HL-60/S4 treated with phorbol 12-myristate 13-acetate at 8.2 ng/mL for 4 days and 3 days (cell line): Measurements from ENCODE around the gene RTN3.

Experiments
- in situ Hi-C: fragments of 300-500 bp; cut with MboI; formaldehyde crosslinking; loops from 2 replicates; pipeline ENCODE4 v1.15.0; 2022; ENCODE audit warnings: low sequenced_read_pairs

RTN3 gene, protein sequence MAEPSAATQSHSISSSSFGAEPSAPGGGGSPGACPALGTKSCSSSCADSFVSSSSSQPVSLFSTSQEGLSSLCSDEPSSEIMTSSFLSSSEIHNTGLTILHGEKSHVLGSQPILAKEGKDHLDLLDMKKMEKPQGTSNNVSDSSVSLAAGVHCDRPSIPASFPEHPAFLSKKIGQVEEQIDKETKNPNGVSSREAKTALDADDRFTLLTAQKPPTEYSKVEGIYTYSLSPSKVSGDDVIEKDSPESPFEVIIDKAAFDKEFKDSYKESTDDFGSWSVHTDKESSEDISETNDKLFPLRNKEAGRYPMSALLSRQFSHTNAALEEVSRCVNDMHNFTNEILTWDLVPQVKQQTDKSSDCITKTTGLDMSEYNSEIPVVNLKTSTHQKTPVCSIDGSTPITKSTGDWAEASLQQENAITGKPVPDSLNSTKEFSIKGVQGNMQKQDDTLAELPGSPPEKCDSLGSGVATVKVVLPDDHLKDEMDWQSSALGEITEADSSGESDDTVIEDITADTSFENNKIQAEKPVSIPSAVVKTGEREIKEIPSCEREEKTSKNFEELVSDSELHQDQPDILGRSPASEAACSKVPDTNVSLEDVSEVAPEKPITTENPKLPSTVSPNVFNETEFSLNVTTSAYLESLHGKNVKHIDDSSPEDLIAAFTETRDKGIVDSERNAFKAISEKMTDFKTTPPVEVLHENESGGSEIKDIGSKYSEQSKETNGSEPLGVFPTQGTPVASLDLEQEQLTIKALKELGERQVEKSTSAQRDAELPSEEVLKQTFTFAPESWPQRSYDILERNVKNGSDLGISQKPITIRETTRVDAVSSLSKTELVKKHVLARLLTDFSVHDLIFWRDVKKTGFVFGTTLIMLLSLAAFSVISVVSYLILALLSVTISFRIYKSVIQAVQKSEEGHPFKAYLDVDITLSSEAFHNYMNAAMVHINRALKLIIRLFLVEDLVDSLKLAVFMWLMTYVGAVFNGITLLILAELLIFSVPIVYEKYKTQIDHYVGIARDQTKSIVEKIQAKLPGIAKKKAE

DNA sequence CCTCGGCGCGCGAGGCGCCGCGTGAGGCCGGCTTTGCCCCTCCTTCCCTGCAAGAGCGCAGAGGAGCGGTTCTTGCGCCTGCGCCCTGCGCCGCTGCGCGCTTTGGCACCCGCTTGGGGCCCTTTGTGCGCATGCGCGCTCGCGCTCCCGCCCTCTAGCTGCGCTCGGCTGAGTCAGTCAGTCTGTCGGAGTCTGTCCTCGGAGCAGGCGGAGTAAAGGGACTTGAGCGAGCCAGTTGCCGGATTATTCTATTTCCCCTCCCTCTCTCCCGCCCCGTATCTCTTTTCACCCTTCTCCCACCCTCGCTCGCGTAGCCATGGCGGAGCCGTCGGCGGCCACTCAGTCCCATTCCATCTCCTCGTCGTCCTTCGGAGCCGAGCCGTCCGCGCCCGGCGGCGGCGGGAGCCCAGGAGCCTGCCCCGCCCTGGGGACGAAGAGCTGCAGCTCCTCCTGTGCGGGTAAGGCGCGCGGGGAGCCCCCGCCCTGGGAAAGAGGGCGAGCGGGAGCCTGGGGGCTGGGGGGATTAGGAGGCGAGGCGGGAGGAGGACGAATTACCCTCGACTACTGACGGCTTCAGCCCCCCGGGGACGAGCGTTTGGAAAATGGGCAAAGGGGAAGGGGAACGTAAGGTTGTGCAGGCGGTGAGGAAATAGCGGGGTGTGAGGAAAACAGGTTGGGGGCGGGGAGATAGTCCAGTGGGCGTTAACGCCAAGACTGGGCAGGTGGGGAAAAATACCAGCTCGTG is at the start of gene RTN3:
Gene RTN3 (plus strand): TSS at position 180 of the 745 bp plus-strand sequence. CDS start 137 bp downstream, at position 317.
- in situ Hi-C loops = no loop called here

DNA sequence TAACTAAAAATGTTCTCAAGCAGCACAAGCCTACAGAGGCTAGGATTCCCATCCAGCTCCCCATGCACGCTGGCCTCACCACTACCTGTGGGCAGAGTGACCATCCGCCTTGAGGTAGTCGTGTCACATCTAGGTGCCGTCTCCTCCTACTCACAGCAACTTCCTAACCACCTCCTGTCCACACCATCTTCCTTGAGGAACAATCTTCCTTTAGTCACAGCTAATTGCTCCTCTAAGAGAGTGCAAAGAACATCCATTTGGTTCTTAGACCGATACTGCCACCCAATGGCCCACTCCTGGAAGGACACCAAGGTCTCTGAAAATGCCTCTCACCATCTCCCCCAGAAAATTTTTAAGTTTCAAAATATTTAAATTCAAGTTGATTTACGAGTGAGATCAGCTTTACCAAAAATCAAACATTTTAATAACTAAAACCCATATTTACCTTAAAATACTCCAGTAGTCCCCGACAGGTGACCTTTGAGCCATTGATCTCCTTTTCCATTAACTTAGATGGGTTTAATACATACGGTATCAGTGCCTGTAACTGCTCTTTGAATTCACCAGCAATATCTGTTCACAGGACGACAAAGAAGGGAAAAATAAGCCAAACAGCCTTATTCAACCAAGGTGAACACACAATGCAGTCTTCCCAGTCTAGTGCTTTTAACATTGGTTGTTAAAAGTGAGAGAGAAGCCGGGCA is 45.4 kb upstream of the RTN3 start:
- in situ Hi-C loops = loop anchor here (10.0 kb wide), 1 partner anchor 161 kb away; no protein-coding TSS in a partner anchor

DNA sequence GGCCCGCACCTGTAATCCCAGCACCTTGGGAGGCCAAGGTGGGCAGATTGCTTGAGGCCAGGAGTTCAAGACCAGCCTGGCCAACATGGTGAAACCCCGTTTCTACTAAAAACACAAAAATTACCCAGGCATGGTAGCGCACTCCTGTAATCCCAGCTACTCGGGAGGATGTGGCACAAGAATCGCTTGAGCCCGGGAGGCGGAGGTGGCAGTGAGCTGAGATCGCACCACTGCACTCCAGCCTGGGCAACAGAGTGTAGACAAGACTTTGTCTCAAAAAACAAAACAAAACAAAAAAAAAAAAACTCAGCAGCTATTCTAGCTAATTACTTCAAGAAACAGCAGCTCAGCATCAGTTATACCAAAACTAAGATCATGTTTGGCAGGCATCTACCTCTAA is 42.9 kb upstream of the RTN3 start:
- in situ Hi-C loops = loop anchor here (10.0 kb wide), 1 partner anchor 164 kb away; no protein-coding TSS in a partner anchor

DNA sequence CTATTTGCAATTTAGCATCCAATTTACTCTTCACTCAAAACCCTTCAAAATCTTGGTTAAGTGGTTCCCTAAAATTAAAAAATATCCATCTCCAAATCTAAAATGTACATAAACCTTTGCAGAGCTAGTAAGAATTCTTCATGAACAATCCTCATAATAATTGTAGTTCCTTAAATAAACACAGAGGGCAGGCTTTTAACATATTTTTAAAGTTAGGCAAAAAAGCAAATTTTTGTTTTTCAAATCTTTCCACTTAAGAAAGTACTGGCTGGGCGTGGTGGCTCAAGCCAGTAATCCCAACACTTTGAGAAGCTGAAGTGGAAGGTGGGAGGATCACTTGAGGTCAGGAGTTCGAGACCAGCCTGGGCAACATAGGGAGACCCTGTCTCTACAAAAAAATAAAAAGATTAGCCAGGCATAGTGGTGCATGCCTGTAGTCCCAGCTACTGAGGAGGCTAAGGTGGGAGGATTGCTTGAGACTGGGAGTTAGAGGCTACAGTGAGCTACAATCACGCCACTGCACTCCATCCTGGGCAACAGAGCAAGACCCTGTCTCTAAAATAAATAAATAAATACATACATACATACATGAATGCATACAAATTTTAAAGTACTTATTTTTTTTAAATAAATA is 42.0 kb upstream of the RTN3 start:
- in situ Hi-C loops = loop anchor here (10.0 kb wide), 1 partner anchor 165 kb away; no protein-coding TSS in a partner anchor

DNA sequence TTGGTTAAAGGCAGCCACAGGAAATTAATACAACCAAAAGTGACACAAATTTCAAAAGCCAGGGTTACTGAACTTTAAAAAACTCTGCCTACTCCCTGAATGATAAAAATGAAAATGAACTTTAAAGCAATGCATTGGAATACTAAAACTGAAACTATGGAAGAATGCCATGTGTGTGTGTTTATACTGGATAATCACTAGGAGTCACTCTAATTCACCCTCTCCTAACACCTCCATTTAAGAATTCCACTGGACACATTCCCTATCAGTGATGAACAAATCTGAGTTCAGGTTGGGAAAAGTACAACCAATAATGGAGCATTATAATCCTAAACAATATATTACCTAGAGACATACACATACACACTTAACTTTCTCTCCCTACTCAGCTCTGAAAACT is 39.6 kb upstream of the RTN3 start:
- in situ Hi-C loops = no loop called here

DNA sequence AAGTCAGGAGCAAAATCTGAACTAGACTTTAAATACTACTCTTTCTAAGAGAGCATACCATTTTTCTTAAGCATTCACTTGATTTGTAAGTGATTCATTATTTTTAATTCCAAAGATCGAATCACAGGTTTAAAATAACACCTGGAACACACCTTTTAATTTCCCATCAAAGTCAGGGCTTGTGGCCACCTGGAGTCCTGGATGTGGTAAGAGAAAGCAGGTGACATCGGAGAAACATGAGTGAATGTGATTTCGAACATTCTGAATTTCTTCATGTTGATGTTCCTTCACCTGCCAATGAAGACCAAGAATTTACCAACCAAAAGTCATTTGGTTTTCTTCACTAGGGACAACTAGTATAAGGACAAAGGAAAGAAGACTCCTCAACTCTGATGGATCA is 38.1 kb upstream of the RTN3 start:
- in situ Hi-C loops = no loop called here

DNA sequence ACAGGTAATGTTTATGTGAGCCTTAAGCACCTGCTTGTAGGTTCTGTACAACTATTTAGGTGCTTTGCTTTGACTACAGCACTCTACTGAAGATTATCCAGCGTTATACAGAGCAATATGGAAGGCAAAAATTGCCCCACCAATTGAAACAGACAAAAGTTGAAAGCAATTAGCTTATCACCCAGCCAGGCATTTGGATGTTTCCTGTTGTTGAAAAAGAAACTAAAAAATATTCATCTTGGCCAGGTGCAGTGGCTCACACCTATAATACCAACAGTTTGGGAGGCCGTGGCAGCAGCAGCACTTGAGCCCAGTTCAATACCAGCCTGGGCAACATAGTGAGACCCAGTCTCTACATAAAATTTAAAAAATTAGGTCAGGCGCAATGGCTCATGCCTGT is 28.6 kb upstream of the RTN3 start:
- in situ Hi-C loops = no loop called here

DNA sequence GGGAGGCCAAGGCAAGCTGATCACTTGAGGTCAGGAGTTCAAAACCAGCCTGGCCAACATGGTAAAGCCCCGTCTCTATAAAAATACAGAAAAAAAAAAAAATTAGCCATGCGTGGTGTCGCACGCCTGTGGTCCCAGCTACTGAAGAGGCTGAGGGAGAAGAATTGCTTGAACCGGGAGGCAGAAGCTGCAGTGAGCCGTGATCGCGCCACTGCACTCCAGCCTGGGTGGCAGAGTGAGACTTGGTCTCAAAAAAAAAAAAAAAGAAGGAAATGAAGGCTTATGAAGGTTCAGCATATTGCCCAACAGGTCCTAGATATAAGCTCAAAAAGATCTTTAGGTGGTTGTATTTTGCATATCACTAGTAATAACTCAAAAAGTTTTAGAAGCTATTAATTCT is 20.3 kb upstream of the RTN3 start:
- in situ Hi-C loops = no loop called here

DNA sequence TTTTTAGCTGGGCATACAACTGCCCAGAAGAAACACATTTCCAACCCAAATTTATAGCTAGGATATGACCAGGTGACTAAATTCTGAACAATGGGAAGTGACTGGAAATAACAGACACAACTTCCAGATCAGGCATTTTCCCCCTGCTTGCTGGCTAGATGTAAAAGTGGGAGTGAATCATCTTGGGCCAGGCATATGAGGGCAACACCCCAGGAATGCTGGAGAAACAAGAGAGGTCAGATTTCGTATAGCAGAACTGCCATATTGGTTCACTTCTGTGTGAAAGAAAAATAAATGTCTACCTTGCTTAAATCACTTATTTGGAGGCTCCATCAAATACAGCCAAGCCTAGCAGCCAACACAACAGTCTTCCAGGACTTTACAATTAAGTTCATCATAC is 17.5 kb upstream of the RTN3 start:
- in situ Hi-C loops = no loop called here

DNA sequence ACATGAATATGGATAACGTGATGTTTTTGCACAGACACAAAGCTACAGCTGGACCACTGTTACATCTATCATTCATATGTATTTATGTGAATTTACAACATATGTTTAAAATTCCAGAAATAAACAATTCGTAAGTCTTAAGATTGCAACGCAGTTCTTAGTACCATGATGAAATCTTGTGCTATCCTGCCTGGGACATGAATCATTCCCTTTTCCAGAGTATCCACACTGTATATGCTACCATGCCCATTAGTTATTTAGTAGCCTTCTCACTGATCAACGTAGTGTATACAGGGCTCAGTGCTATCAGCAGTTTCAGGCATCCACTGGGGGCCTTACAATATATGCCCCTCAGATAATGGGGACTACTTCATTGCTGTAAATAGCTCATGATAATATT is 14.4 kb upstream of the RTN3 start:
- in situ Hi-C loops = no loop called here

DNA sequence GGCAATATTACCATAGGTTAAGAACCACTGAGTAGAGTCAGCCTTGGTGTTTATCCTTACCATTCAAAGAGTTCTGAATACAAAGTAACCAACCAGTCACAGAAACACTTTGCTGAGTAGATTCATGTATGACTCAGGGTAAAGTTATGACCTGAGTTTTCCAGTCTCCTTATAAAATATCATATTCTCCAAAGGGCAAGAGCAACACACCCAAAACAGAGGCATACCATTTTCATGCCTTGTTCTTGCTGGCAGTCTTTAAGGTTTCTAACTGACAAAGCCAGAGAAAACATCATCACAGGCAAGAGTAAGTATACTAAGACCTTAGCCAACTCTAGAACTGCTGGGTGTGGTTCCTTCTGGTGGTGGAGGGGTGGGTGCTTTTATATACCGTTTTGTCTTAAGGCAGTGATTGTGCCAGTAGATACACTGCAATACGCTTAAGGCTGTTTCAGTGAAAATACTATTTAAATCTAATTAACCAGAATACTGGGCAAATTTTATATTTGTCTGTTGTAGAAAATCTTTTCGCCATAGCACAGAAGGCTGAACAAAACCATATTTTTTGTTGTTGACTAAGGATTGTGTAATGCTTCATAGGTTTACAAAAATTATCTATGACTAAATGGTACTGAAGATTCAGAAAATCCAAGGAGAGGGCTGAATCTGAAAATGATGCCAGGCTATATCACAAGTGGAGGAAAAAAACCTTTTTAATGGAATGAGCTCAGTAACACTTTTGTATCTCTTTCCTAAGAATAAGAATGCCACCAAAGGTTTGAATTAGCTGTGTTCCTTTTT is 13.1 kb upstream of the RTN3 start:
- in situ Hi-C loops = no loop called here

DNA sequence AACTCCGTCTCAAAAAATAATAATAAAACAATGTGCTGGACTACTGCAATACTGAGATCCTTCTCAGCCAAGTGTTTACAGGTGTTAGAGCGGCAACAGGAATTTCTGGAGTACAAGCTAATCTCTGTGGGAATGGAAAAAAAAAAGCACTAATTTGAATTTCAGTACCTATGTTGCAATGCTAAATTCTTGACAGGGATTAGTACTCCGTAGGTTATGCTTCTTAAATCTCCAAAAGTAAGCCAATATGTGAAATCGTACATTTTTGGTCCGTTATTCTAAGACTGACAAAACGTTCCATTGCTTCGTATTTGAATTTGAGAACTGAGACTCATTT is 11.2 kb upstream of the RTN3 start:
- in situ Hi-C loops = no loop called here

DNA sequence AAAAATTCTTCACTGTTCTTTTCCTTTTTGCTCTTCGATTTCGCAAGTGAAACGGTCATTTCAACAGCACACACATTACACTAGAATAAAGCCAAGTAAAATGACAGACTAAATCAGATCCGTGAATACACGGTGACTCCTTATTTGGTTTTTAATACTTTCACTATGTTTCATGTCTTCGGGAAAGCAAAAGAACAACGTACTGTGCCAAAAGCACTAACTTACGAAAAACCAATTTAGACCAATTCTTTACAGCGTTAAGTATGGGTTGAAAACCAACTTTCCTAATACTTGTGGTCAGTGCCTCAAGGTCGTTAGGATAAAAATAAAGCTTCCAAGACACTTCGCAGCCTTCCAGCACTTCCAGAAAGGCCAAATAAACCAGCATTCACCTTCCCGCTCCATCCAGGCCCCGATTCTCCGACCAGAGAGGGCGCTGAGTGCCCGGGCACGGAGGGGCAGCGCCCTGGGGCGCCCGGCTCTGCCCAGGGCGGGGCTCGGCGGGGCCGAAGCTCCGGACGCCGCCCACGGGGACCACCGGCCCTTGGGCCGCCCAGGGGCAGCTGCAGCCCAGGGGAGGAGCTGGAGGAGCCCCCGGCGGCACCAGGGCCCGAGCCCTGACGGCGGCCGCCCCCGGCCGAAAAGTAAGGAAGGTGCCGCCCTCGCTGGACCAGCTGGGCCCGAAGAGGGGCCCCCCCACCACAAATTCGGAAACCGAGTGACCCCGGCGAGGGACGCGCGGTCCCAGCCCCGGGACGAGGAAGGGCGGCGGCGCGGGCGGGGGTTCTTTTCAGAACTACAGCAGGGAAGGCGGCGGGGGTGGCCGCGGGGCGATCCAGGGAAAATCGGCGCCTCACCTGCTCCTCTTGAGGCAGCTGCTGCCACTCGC is 10.6 kb upstream of the RTN3 start:
- in situ Hi-C loops = no loop called here

DNA sequence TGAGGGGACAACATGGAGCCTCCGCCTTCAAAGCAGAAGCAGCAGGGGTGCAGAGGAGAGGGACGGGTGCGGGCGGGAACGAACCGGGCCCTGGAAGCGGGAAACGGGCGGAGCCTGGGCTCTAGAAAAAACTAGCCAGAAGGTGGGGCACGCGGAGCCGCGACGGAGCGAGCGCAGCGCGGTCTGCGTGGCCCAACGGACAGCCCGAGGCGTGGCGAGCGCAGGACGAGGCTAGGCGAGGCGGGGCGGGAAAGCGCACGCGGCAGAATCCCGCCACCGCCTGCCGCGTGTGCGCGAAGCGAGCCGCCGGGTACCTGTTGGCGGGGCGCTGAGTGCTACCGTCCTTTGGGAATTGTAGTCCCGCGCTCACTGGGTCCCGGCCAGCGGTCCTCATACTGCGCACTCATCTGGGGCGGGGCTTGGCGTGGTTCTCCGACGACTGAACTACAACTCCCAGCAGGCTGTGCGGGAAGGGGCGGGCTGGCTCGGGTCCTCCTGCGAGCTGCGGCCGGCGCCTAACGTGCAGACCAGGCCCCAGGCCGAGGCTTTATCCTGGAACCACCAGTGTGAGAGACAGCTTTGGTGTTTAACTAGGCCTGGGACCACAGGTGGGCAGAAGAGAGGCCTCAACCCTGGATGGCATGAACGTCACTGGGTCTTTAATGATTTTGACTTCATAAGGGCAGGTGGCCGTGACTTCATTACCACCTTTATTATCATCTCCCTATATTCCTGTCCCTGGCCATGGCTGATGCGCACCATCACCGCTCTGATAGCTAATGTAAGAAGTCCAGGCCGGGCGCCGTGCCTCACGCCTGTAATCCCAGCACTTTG is 9.8 kb upstream of the RTN3 start, which contains the start of gene ATL3:
Gene ATL3 (minus strand): TSS at position 55 of the 834 bp plus-strand sequence. CDS start 41 bp downstream, at position 14.
- in situ Hi-C loops = no loop called here

DNA sequence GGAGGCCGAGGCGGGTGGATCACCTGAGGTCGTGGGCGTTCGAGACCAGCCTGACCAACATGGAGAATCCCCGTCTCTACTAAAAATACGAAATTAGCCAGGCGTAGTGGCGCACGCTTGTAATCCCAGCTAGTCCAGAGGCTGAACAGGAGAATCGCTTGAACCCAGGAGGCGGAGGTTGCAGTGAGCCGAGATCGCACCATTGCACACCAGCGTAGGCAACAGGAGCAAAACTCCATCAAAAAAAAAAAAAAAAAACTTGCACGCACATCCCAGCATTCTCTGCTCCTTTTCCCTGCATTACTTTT is 9.2 kb upstream of the RTN3 start:
- in situ Hi-C loops = no loop called here

DNA sequence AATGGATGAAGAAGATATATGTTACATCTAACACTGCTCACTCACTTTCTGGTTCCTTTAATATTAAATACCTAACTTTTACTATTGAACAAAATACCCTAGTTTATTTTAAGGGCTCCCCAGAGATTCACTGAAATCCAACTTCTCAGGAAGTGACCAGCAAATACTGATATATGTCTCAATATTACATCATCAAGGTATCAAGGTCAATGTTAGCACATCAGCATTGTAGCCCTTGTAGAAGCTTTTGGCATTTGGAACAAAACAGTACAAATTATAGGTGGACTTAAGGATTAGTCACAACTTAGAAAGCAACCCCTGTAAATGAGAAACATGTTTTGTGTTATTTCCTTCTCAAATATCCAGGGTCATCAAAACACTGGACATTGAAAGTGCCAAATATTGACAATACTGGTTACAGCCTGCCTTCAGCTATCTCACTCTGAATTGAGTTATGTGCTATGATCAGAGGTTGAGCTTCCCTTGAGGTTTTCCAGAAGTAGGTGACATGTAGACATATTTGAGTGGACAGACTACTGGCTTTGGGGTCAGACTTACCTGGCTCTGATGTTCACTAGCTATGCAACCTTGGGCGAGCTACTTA is 8.3 kb upstream of the RTN3 start:
- in situ Hi-C loops = no loop called here

DNA sequence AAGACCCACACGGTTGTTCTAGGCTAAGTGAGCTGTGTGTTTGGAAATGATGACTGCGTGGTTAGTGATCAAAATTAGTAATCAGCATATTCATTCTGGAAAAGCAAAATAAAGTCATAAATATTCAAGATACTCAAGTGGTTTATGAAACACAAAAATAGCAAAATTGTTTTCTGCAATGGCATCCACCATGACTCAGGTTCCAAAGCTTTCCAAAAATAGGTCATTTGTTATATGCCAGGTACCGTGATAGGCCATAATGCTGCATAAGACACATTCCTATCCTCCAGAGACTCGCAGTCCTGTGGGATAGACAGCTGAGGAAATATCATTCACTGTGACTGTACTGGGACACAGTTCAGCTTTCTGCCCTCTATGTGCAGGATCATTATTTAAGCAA is 7.7 kb upstream of the RTN3 start:
- in situ Hi-C loops = no loop called here
